Mesenchymal stem cell (in vitro differentiated cells and primary cell): ENCODE results near the gene CCSER1.

ENCODE experiments used
- DNase-seq: peaks from one replicate; pipeline ENCODE4 v3.0.0-alpha.2; 2013
- H2AFZ ChIP-seq: one replicate; pipeline ENCODE4 v1.6.1; 2013; ENCODE audit warnings: low read depth, mild to moderate bottlenecking, control low read depth, inconsistent platforms, low read length, moderate library complexity
- H2AK5ac ChIP-seq: 2 replicates; pipeline ENCODE4 v1.6.1; 2013; ENCODE audit warnings: low read length, moderate library complexity, mild to moderate bottlenecking, inconsistent platforms; ENCODE audit not compliant: severe bottlenecking
- H2BK120ac ChIP-seq: one replicate; pipeline ENCODE4 v1.6.1; 2013; ENCODE audit warnings: low read depth, mild to moderate bottlenecking, inconsistent platforms, low read length, moderate library complexity
- H2BK12ac ChIP-seq, 2 experiments: one replicate each; pipeline ENCODE4 v1.6.1; 2013; ENCODE audit warnings: inconsistent platforms in 2 of 2, low read length in 2 of 2, mild to moderate bottlenecking in 2 of 2, moderate library complexity in 2 of 2, control low read depth in 1 of 2
- H2BK15ac ChIP-seq: one replicate; pipeline ENCODE4 v1.6.1; 2013; ENCODE audit warnings: mild to moderate bottlenecking, low read depth, inconsistent platforms; ENCODE audit not compliant: poor library complexity, severe bottlenecking
- H2BK5ac ChIP-seq: 2 replicates; pipeline ENCODE4 v1.6.1; 2013; ENCODE audit warnings: low read depth, mild to moderate bottlenecking, low read length, control low read depth, inconsistent platforms; ENCODE audit not compliant: poor library complexity, severe bottlenecking
- H3K14ac ChIP-seq, 2 experiments: one replicate each; pipeline ENCODE4 v1.6.1; 2013; ENCODE audit warnings: inconsistent platforms in 2 of 2, low read length in 2 of 2, control low read depth in 1 of 2, mild to moderate bottlenecking in 1 of 2, moderate library complexity in 1 of 2
- H3K18ac ChIP-seq, 2 experiments: one replicate each; pipeline ENCODE4 v1.6.1; 2013; ENCODE audit warnings: inconsistent platforms in 2 of 2, low read length in 2 of 2, control low read depth in 1 of 2, low read depth in 1 of 2, mild to moderate bottlenecking in 1 of 2
- H3K23ac ChIP-seq, 2 experiments: one replicate each; pipeline ENCODE4 v1.6.1; 2013; ENCODE audit warnings: inconsistent platforms in 2 of 2, low read length in 2 of 2, mild to moderate bottlenecking in 2 of 2, moderate library complexity in 2 of 2, control low read depth in 1 of 2
- H3K27ac ChIP-seq: 2 replicates; pipeline ENCODE4 v1.5.1; 2013; ENCODE audit warnings: mild to moderate bottlenecking, moderate library complexity, low read length, control low read depth, inconsistent platforms; ENCODE audit not compliant: poor library complexity, severe bottlenecking
- H3K27me3 ChIP-seq, 2 experiments: 2 replicates each; pipeline versions ENCODE4 v1.6.1 to v1.7.0; 2013; ENCODE audit warnings: low read length in 2 of 2, mild to moderate bottlenecking in 2 of 2, moderate library complexity in 2 of 2, control low read depth in 1 of 2, inconsistent platforms in 1 of 2; ENCODE audit not compliant: control insufficient read depth in 1 of 2, insufficient read depth in 1 of 2
- H3K36me3 ChIP-seq, 2 experiments: 2 replicates each; pipeline versions ENCODE4 v1.6.1 to v1.7.0; 2013; ENCODE audit warnings: low read length in 2 of 2, control low read depth in 1 of 2, inconsistent platforms in 1 of 2, low read depth in 1 of 2, mild to moderate bottlenecking in 1 of 2; ENCODE audit not compliant: insufficient read depth in 2 of 2, control insufficient read depth in 1 of 2
- H3K4ac ChIP-seq, 2 experiments: one replicate each; pipeline ENCODE4 v1.6.1; 2013; ENCODE audit warnings: inconsistent platforms in 2 of 2, low read length in 2 of 2, mild to moderate bottlenecking in 2 of 2, moderate library complexity in 2 of 2, control low read depth in 1 of 2, low read depth in 1 of 2
- H3K4me1 ChIP-seq: 2 replicates; pipeline ENCODE4 v1.6.1; 2013; ENCODE audit warnings: low read depth, low read length, control low read depth; ENCODE audit not compliant: control insufficient read depth, insufficient read depth
- H3K4me2 ChIP-seq: 2 replicates; pipeline ENCODE4 v1.6.1; 2013; ENCODE audit warnings: low read length, mild to moderate bottlenecking, inconsistent platforms; ENCODE audit not compliant: poor library complexity, severe bottlenecking
- H3K4me3 ChIP-seq, 2 experiments: 2 replicates each; pipeline versions ENCODE4 v1.5.1 to v1.7.0; 2013; ENCODE audit warnings: low read length in 2 of 2, mild to moderate bottlenecking in 2 of 2, control low read depth in 1 of 2, low read depth in 1 of 2; ENCODE audit not compliant: insufficient read depth in 1 of 2
- H3K79me1 ChIP-seq: replicated peaks from 2 replicates; pipeline ENCODE4 v1.6.1; 2013; ENCODE audit warnings: mild to moderate bottlenecking, control low read depth, low read length, inconsistent platforms; ENCODE audit not compliant: poor library complexity, severe bottlenecking
- H3K9ac ChIP-seq: 2 replicates; pipeline ENCODE4 v1.7.0; 2013; ENCODE audit warnings: mild to moderate bottlenecking, low read length, moderate library complexity
- H3K9me3 ChIP-seq: 2 replicates; pipeline ENCODE4 v1.7.0; 2013; ENCODE audit warnings: mild to moderate bottlenecking, low read length; ENCODE audit not compliant: control insufficient read depth
- H4K8ac ChIP-seq: one replicate; pipeline ENCODE4 v1.6.1; 2013; ENCODE audit warnings: inconsistent platforms, mild to moderate bottlenecking, low read length, moderate library complexity
- H4K91ac ChIP-seq: one replicate; pipeline ENCODE4 v1.6.1; 2013; ENCODE audit warnings: mild to moderate bottlenecking, low read length, inconsistent platforms
- WGBS: methylation state at CpG from one replicate; pipeline ENCODE4 v1.1.7; 2013; ENCODE audit warnings: mixed read lengths; 5-methylcytosine and 5-hydroxymethylcytosine counted together

The CCSER1 gene

DNA sequence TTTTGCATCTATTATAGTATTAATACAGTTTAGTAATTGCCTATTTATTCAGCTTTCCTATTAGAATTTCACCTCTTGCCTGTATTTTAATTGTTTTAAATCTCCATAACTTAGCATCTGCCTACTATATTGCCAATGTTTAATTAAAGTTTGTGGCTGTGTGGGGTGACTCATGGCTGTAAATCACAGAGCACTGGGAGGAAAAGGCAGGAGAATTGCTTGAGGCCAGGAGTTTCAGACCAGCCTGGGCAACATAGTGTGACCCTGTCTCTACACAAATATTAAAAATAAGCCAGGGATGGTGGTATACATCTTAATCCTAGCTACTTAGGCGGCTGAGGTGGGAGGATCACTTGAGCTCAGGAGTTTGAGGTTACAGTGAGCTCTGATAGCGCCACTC, 14.5 kb upstream of the CCSER1 start:
- Histone ChIP-seq H4K91ac (no peak overlapping the region), H2BK5ac (no peak overlapping the region), H3K23ac (no peak overlapping the region), H3K14ac (no peak overlapping the region), H3K9me3 (no peaks in the 10 kb centered on the region), H4K8ac (no peak overlapping the region), H2AFZ (no peak overlapping the region), H3K9ac (no peak overlapping the region), H3K4me3 (no peak overlapping the region), H3K36me3 (no peaks in the 10 kb centered on the region), H3K79me1 (no peaks in the 10 kb centered on the region), H3K18ac (no peak overlapping the region), H2BK15ac (no peak overlapping the region), H3K4me1 (no peaks in the 10 kb centered on the region), H2AK5ac (no peak overlapping the region), H3K27ac (no peak overlapping the region), H3K27me3 (no peaks in the 10 kb centered on the region), H3K4me2 (no peak overlapping the region), H2BK12ac (no peak overlapping the region), H3K4ac (no peak overlapping the region), H2BK120ac (no peak overlapping the region)
- WGBS: 20% methylated on average over 1 of the region's 2 CpGs
- peak; percentile 47 for DNase-seq

DNA sequence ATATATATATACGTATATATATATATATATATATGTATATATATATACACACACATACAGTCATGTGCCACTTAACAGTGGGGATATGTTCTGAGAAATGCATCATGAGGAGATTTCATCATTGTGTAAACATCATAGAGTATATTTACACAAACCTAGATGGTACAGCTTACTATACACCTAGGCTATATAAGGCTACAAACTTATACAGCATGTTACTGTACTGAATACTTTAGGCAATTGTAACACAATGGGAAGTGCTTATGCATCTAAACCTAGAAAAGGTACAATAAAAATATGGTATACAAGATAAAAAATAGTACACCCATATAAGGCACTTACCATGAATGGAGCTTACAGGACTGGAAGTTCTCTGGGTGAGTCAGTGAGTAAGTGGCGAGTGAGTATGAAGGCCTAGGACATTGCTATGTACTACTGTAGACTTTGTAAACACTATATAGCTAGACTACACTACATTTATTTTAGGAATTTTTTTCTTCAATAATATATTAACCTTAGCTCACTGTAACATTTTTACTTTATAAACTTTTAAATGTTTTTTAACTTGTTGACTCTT, 13.2 kb upstream of the CCSER1 start:
- no peak overlapping the region for H3K4ac ChIP-seq
- no peak overlapping the region for H4K91ac ChIP-seq
- no peaks in the 10 kb centered on the region for H3K4me1 ChIP-seq
- H3K14ac ChIP-seq: no peak overlapping the region
- WGBS: no CpG with 5 or more reads among the region's 2 CpGs
- peak; percentile 44 for DNase-seq
- no peaks in the 10 kb centered on the region for H3K36me3 ChIP-seq
- no peaks in the 10 kb centered on the region for H3K27me3 ChIP-seq
- no peak overlapping the region for H4K8ac ChIP-seq
- no peak overlapping the region for H3K23ac ChIP-seq
- H2AK5ac ChIP-seq: no peak overlapping the region
- no peak overlapping the region for H2BK120ac ChIP-seq
- H2AFZ ChIP-seq: no peak overlapping the region
- H3K9ac ChIP-seq: no peak overlapping the region
- no peaks in the 10 kb centered on the region for H3K9me3 ChIP-seq
- H3K27ac ChIP-seq: no peak overlapping the region
- H2BK5ac ChIP-seq: no peak overlapping the region
- no peak overlapping the region for H2BK12ac ChIP-seq
- H3K18ac ChIP-seq: no peak overlapping the region
- no peaks in the 10 kb centered on the region for H3K79me1 ChIP-seq
- H2BK15ac ChIP-seq: no peak overlapping the region
- H3K4me3 ChIP-seq: no peak overlapping the region
- no peak overlapping the region for H3K4me2 ChIP-seq

DNA sequence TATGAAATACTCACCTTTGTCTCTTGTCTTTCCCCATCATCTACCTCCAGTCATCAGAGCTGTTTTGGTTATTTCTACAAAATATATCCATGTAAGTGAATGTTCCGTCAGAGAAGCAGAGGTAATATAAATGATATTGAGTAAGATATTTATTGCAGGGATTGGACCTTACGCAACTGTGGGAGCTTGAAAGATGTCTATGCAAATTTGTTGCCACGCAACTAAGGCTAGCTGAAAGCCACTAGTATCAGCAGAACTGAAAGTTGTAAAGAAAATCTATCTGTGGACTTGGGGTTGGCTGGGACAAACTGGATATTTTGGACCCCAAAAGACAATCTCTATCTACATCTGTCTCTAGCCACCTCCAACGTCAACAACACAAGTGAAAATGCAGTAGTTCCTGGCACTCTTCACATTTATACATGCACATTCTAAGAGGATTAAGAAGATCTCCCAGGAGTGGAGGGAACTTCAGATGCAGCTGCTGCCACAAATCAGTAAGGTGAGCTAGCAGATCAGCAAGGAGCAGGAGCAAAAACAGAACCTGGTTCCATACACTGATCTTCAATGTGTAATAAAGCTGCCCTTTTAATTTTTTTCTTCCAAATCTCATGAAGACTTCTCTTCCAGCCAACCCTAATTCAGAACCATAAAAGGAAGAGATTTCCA, 8.5 kb upstream of the CCSER1 start:
- 60% methylated on average over 4 of the region's 4 CpGs for WGBS

DNA sequence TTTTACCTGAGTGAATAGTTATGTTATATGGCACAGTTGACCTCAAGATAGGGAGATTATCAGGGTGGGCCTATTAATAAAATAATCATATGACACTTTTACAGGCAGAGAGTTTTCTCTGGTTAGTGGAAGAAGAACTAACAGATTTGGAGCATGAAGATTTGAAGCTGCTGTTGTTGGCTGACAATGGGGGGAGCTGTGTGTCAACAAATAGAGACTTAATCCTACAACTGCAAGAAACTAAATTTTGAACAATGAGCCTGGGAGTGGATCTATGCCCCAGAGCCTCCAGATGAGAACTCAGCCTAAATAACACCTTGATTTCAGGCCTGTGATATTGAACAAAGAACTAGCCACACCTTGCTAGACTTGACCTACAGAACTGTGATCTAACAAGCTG, 7.2 kb upstream of the CCSER1 start:
- Histone ChIP-seq H3K14ac (no peak overlapping the region), H3K4ac (no peak overlapping the region), H3K36me3 (no peaks in the 10 kb centered on the region), H3K9ac (no peak overlapping the region), H2BK5ac (no peak overlapping the region), H3K79me1 (no peaks in the 10 kb centered on the region), H3K9me3 (no peaks in the 10 kb centered on the region), H3K4me3 (no peak overlapping the region), H2AFZ (no peak overlapping the region), H2AK5ac (no peak overlapping the region), H4K8ac (no peak overlapping the region), H3K18ac (no peak overlapping the region), H3K4me1 (no peaks in the 10 kb centered on the region), H3K27ac (no peak overlapping the region), H2BK15ac (no peak overlapping the region), H3K4me2 (no peak overlapping the region), H2BK120ac (no peak overlapping the region), H2BK12ac (no peak overlapping the region), H4K91ac (no peak overlapping the region), H3K27me3 (no peaks in the 10 kb centered on the region), H3K23ac (no peak overlapping the region)
- DNase-seq: no peak

More for the DNA sequence above, 8.5 kb upstream of the CCSER1 start:
- Histone ChIP-seq H3K9me3 (no peaks in the 10 kb centered on the region), H3K23ac (no peak overlapping the region), H3K9ac (no peak overlapping the region), H3K4me1 (no peaks in the 10 kb centered on the region), H2AFZ (no peak overlapping the region), H2BK5ac (no peak overlapping the region), H3K14ac (no peak overlapping the region), H3K4ac (no peak overlapping the region), H2BK15ac (no peak overlapping the region), H3K18ac (no peak overlapping the region), H2BK120ac (no peak overlapping the region), H2AK5ac (no peak overlapping the region), H3K4me2 (no peak overlapping the region), H3K79me1 (no peaks in the 10 kb centered on the region), H3K4me3 (no peak overlapping the region), H4K8ac (no peak overlapping the region), H4K91ac (no peak overlapping the region), H2BK12ac (no peak overlapping the region), H3K27me3 (no peaks in the 10 kb centered on the region), H3K36me3 (no peaks in the 10 kb centered on the region), H3K27ac (no peak overlapping the region)
- no peak for DNase-seq
